Fibroblast of skin of back (primary cell): ENCODE measurements around the gene GNAZ.

Experiments
- DNase-seq: peaks from one replicate; pipeline ENCODE4 v3.0.0-alpha.2; 2013

GNAZ gene

DNA sequence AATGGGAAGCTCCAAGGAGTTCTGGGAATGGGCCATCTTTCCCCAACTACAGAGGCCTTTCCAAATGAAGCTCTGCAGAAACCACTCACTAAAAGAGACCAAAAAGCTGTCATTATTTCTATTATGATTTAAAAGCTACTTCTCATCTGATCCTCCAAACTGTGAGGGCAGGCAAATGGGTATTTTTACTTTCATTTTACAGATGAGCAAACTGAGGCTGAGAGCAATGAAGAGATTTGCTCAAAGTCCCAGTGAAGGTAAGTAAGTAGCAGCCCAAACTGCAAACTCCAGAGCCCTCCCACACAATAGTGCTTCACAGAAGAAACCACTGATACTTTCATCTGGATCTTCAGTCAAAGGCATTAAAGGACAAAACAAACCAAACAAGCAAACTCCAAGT lies 70.1 kb downstream of the GNAZ start:
- no peak for DNase-seq

DNA sequence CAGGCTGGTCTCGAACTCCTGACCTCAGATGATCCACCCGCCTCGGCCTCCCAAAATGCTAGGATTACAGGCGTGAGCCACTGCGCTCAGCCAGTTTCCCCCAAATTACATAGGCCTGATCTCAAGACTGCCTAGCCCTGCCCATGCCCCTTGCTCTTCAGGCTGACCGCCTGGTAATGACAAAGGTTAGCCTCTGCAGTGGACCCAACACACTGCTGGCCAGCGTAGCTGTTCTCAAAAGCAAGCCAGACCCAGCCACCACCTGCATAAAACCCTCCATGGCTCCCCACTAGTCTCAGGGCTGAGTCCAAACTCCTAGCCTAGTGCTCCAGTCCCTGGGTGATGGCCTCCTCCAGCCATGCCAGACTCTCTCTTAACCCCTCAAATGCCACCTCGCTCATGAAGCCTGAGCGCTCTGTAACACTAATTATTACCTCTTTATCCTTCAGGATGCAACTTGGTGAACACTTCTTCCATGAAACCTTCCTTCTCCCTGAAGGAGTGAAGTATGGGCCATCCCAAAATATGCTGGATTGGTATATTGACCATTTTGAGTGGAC lies 72.3 kb downstream of the GNAZ start:
- DNase-seq, result no peak

GRCh38 chr22:23143119-23143518 lies 72.8 kb downstream of the GNAZ start:
- DNase-seq, result no peak

- DNase-seq, result no peak
Observed at GRCh38 chr22:23144432-23144831, 74.1 kb downstream of the GNAZ start.

DNA sequence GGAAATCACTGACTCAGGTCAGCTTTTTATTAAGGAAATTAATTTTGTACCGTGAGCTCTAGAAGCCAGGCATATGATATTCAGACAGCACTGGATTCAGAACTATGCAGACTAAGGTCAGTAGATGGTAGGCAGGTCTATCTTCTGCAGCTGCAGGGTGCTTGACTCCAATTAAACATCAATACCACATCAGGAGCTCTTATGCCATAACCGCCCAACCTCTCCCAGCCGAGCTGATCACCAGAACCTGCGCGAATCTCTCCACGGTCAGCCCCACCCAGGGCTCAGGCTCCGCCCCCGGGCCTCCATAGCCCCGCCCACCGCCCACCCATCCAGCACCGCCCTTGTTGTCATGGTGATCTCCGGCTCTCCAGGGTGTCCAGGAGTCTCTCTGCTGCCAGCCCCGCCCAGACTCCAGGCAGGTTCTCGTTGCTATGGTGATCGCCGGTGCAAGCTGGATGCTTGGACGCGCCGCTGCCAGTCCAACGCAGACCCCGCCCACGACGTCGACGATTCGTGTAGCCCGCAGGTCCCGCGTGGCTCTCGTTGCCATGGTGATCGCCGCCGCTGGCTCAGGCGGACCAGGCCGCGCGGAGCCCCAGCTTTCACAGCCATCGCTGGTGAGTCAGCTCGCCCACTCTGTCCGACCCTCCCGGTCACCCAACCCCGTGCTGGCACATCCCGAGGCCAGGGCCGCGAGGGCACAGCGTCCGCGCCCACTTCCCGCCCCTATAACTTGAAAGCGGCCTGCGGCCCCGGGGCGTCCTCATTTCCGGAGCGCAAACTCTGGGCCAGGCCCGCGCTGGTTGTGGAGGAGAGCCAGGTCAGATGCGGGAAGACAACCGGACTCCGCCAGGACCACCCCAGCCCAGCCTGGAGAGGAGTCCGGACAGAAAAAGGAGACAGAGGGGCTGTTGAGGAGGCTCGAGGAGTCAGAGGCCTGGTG lies 74.9 kb downstream of the GNAZ start, which contains the start of gene RAB36:
TSS of gene RAB36 (plus strand) at position 546 of the 946 bp plus-strand sequence. CDS start 1,140 bp downstream, outside the sequence.
- DNase-seq, result peak; percentile 96

- no peak for DNase-seq
Observed at GRCh38 chr22:23145878-23146470, 75.7 kb downstream of the GNAZ start.

GRCh38 chr22:23146478-23147205 lies 76.3 kb downstream of the GNAZ start:
- peak; percentile 7 for DNase-seq

- peak; percentile 6 for DNase-seq
Observed at GRCh38 chr22:23147617-23148387, 77.5 kb downstream of the GNAZ start.

DNA sequence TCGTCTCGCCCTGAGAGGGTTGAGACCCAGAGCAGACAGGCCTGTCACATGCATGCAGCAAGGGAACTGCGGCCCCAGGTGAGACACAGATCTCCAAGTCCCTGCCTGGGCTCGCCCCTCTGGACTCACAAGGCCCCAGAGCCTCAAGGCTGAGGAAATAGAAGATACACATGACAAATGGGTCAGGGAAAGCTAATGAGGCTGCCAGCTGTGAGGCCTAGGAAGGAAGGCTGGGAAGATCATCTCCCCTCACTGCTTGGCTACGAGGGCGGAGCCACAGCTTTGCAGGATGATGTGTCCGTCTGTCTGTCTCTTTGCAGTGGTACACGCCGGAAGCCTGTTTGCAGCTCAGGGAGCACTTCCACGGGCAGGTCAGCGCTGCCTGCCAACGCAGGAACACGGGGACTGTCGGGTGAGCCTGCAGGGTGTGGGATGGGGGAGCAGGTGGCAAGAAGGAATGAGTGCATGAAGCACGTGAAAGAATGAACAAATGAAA lies 79.5 kb downstream of the GNAZ start:
- no peak for DNase-seq

DNA sequence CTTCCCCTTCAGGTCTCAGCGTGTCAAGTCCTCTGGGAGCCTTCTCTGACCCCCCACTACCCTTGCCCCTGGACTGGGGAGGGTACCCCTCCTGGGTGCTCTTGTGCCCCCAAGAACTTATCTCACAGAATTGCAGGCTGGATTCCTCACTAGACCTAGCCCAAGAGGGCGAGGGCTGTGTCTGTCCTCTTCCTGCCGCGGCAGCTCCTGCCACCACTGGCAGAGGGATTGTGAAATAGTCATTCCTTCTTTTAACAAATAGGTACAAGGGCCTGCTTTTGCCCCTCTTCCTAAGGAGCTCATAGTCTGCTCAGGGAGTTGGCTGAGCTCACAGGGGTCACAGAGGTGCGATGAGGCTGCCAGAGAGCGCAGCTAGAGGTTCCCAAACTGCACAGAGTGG lies 80.4 kb downstream of the GNAZ start:
- DNase-seq, result no peak

- DNase-seq, result peak; percentile 29
Observed at GRCh38 chr22:23151827-23152226, 81.5 kb downstream of the GNAZ start.

DNA sequence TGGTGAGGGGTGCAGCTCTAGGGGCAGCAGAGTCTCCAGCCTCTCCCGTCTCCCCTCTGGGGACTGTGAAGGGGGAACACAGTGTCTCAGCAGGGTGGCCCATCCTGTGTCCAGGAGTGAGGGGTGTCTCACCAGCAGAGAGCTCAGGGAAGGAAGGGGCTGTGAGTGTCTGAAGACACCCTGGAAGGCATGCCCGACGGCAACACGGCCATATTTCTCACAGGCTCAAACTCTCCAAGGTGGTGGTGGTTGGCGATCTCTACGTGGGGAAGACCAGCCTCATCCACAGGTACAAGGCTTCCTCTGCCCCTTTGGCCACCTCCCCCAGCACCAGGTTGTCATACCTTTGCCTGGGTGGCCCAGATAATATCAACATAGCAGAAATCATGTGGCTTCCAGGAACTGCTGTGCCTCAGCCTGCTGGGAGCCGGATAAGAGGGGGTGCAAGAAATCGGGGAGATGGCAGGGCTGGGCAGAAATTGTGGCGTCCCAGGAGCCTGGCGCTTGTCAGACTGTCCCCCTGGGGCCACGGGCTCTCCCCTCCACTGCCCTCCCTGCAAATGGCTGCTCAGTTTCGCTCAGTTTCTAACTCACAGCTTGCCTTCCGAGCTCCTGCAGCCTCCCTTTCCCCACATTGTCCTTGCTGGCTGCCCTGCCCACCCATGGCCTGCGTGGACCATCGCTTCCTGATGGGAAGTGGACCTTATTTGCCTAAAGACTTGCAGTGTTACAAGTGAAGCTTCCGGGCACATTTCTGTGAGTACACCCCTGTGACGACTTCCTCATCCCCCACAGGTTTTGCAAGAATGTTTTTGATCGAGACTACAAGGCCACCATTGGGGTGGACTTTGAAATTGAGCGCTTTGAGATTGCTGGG lies 82.2 kb downstream of the GNAZ start:
- no peak for DNase-seq

DNA sequence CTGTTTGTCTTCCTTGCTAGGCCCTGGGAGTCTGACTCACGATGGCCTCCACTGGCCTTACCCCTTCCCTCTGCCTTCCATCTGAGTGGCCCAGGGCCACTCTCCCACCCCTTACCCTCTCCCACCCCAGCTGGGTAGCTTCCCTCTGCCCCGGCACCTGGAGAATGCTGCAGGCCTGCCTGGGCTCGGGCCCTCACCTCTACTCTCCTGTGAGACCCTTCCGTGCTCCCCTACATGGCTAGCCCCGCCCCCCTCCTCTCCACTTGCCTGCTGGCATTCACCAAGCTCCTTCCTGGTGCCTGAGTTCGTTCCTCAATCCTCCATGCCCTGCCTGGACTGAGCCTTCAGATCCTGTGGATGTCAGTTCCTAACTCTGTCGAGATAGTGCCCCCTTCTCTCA lies 83.7 kb downstream of the GNAZ start:
- no peak for DNase-seq

DNA sequence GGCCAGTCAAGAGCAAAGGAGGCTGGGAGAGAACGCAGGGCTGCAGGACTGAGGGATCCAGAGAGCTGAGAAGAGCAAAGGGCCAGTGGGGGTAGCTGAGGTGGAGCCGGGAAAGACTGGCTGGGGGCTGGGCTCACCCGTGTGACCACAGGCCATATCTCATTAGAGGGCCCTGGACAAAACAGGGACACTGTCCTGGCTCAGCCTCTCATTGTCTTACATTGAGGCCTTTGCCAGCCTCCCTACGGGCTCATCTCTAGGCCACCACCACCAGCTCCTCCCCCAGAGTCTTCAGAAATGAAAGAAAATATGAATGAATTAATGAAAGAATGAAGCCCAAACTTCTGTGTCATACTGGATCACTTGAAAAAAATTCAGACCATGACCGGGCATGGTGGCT lies 84.1 kb downstream of the GNAZ start:
- DNase-seq, result no peak

DNA sequence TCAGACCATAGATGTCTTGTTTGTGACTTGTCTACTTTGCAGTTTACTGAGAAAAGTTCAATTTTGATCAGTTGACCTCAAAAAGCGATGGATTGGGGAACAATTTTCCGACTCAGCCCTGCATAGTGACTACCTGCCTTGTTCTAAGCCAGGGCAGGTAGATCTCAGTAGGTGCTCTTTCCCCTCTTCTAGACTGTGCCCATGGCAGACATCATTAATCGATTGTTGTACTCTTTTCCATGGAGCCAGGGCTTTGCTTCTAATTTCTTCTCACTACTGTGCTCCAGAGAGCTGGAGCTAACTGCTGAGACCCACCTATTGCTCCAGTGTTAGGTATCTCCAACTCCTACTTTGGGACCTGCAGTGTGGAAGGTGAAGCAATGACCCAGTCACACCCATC lies 84.8 kb downstream of the GNAZ start:
- DNase-seq, result no peak

DNA sequence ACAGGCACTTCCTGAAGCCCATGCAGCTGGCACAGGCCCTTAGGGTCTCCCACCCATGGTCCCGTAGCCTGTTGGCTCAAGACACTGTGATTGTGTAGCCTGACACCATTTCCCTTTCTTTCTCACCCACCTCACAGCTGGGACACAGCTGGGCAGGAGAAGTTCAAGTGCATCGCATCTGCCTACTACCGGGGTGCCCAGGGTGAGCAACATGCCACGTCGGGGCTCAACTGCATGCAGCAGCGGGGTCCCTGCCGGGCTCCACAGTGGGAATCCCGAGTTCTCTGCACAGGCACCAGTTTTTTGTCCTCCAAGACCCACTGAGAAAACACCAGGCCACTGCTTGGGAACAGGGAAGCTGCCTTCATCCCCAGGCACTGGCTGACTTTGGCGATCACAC lies 85.5 kb downstream of the GNAZ start:
- no peak for DNase-seq

GRCh38 chr22:23156286-23156685 lies 86.0 kb downstream of the GNAZ start:
- no peak for DNase-seq

GRCh38 chr22:23157560-23158515 lies 87.5 kb downstream of the GNAZ start:
- DNase-seq, result no peak

- DNase-seq, result no peak
Observed at GRCh38 chr22:23158516-23159290, 88.4 kb downstream of the GNAZ start.
